CD8-positive, alpha-beta memory T cell (primary cell): ENCODE data around the gene ZCWPW1. TPM values are rescaled to one million over a fixed set of nuclear protein-coding genes. Genes with fewer than 3 reads are reported as not detected.

Experiments used
- CTCF ChIA-PET: fragments of 350-600 bp; sonication (Branson Sonifier 250); formaldehyde crosslinking; loops from one replicate; lab custom pipeline; 2021; ENCODE audit warnings: antibody characterized with exemption; lab: Charles Lee
- POLR2A ChIA-PET: fragments of 350-600 bp; sonication (Branson Sonifier 250); formaldehyde crosslinking; loops from one replicate; lab custom pipeline; 2021; ENCODE audit warnings: antibody characterized with exemption; lab: Charles Lee
- DNase-seq, 5 donors: peaks; one replicate each; pipeline versions ENCODE4 v3.0.0 to v3.0.0-alpha.2; 2020 to 2022; ENCODE audit warnings: mixed read lengths in 1 of 5
- H3K27ac ChIP-seq: one replicate; pipeline ENCODE4 v1.7.0; 2013; ENCODE audit warnings: low read depth, mild to moderate bottlenecking, low read length, moderate library complexity
- H3K27me3 ChIP-seq: 2 replicates; pipeline ENCODE4 v1.7.0; 2013; ENCODE audit warnings: low read length, mild to moderate bottlenecking; ENCODE audit not compliant: insufficient read depth, poor library complexity, severe bottlenecking
- H3K36me3 ChIP-seq: 2 replicates; pipeline ENCODE4 v1.7.0; 2013; ENCODE audit warnings: mild to moderate bottlenecking, low read length, moderate library complexity; ENCODE audit not compliant: insufficient read depth
- H3K4me1 ChIP-seq: 2 replicates; pipeline ENCODE4 v1.7.0; 2013; ENCODE audit warnings: mild to moderate bottlenecking, low read length, moderate library complexity; ENCODE audit not compliant: insufficient read depth
- H3K4me3 ChIP-seq: 2 replicates; pipeline ENCODE4 v1.7.0; 2013; ENCODE audit warnings: mild to moderate bottlenecking, low read length
- H3K9me3 ChIP-seq: 2 replicates; pipeline ENCODE4 v1.7.0; 2013; ENCODE audit warnings: mild to moderate bottlenecking, low read length
- H3K27ac Mint-ChIP-seq, 8 donors: one replicate each; pipeline ENCODE4 v1.8.0; 2020 to 2021; ENCODE audit warnings: mixed read lengths in 8 of 8, mild to moderate bottlenecking in 6 of 8, inconsistent platforms in 3 of 8, moderate library complexity in 3 of 8
- H3K27me3 Mint-ChIP-seq, 2 donors: one replicate each; pipeline ENCODE4 v1.8.0; 2020 to 2021; ENCODE audit warnings: mixed read lengths in 2 of 2, mild to moderate bottlenecking in 1 of 2, moderate library complexity in 1 of 2
- H3K36me3 Mint-ChIP-seq, 3 donors: one replicate each; pipeline ENCODE4 v1.8.0; 2020 to 2021; ENCODE audit warnings: mixed read lengths in 3 of 3, inconsistent platforms in 1 of 3, mild to moderate bottlenecking in 1 of 3
- H3K4me1 Mint-ChIP-seq, 3 donors: one replicate each; pipeline ENCODE4 v1.8.0; 2020 to 2021; ENCODE audit warnings: mixed read lengths in 3 of 3, inconsistent platforms in 1 of 3, mild to moderate bottlenecking in 1 of 3
- H3K4me3 Mint-ChIP-seq, 7 donors: one replicate each; pipeline ENCODE4 v1.8.0; 2020 to 2021; ENCODE audit warnings: mixed read lengths in 7 of 7, mild to moderate bottlenecking in 6 of 7, moderate library complexity in 4 of 7, inconsistent platforms in 2 of 7
- H3K9me3 Mint-ChIP-seq, 5 donors: one replicate each; pipeline ENCODE4 v1.8.0; 2020 to 2022; ENCODE audit warnings: mixed read lengths in 5 of 5, mild to moderate bottlenecking in 3 of 5, moderate library complexity in 2 of 5, inconsistent platforms in 1 of 5
- polyA plus RNA-seq: library from polyadenylated mRNA; unstranded; fragments of 300-500 nt; fragmentation: Illumina TruSeq; gene quantifications from one replicate; pipeline ENCODE4 v1.2.3, GENCODE V29; 2021
- total RNA-seq, 2 experiments: library from RNA; stranded (reverse); gene quantifications; one replicate each; pipeline ENCODE4 v1.2.3, GENCODE V29; 2021

The ZCWPW1 gene
- total and polyA plus RNA-seq, 3 experiments from 2014 or later: 4.3 to 6.5 (median 5.0) TPM

GRCh38 chr7:100407285-100408180 lies 21.0 kb downstream of the ZCWPW1 start:
- peak in 4 of 5 donors; percentile 6 to 62 (median 56) for DNase-seq
- H3K4me1 Mint-ChIP-seq: peaks cover 0 to 3% (median 2%) of the 10 kb centered on the region in 3 donors
- Histone ChIP-seq H3K4me3 (no peak overlapping the region), H3K36me3 (no peaks in the 10 kb centered on the region), H3K27ac (no peak overlapping the region), H3K27me3 (peaks cover 3% of the 10 kb centered on the region), H3K4me1 (peaks cover 5% of the 10 kb centered on the region), H3K9me3 (no peaks in the 10 kb centered on the region)
- no peak overlapping the region for H3K4me3 Mint-ChIP-seq
- ChIA-PET POLR2A (interaction anchor here (0.5 to 1.5 kb wide), 2 partner anchors 19 to 21 kb away, joined by 6 to 9 read pairs; partner anchors contain the start of gene ZCWPW1), CTCF (interaction anchor here (0.7 to 4.8 kb wide), 16 partner anchors 9 to 428 kb away, joined by 3 to 35 read pairs (median 4); partner anchors contain the start of genes GPC2, STAG3 and ZCWPW1)
- H3K27ac Mint-ChIP-seq: no peak overlapping the region
- H3K36me3 Mint-ChIP-seq: peaks cover 0 to 8% (median 2%) of the 10 kb centered on the region in 3 donors
- no peaks in the 10 kb centered on the region for H3K27me3 Mint-ChIP-seq
- H3K9me3 Mint-ChIP-seq: no peaks in the 10 kb centered on the region

GRCh38 chr7:100406767-100407166 lies 21.7 kb downstream of the ZCWPW1 start:
- peaks cover 5% of the 10 kb centered on the region for H3K4me1 ChIP-seq
- ChIA-PET CTCF (interaction anchor here (0.7 to 4.8 kb wide), 11 partner anchors 9 to 284 kb away, joined by 3 to 35 read pairs (median 4); partner anchors contain the start of genes GPC2, STAG3 and ZCWPW1), POLR2A (no interaction called here)
- no peaks in the 10 kb centered on the region for H3K27me3 Mint-ChIP-seq
- H3K27me3 ChIP-seq: peaks cover 3% of the 10 kb centered on the region
- no peaks in the 10 kb centered on the region for H3K9me3 ChIP-seq
- no peaks in the 10 kb centered on the region for H3K9me3 Mint-ChIP-seq
- no peaks in the 10 kb centered on the region for H3K36me3 ChIP-seq
- H3K36me3 Mint-ChIP-seq: peaks cover 0 to 10% (median 2%) of the 10 kb centered on the region in 3 donors
- no peak for DNase-seq
- H3K4me1 Mint-ChIP-seq: peaks cover 0 to 3% (median 2%) of the 10 kb centered on the region in 3 donors
- no peak overlapping the region for H3K4me3 Mint-ChIP-seq
- H3K27ac ChIP-seq: no peak overlapping the region
- H3K27ac Mint-ChIP-seq: peak overlapping the region in 1 of 8 donors; percentile 44
- H3K4me3 ChIP-seq: no peak overlapping the region

- POLR2A ChIA-PET: interaction anchor here (0.5 kb wide), 1 partner anchor 85 kb away, joined by 3 read pairs; no protein-coding TSS in a partner anchor
- no peaks in the 10 kb centered on the region for H3K9me3 ChIP-seq
- H3K27ac Mint-ChIP-seq: peak overlapping the region in 2 of 8 donors; percentile 17 to 51
- H3K27me3 Mint-ChIP-seq: no peaks in the 10 kb centered on the region
- H3K4me3 ChIP-seq: no peak overlapping the region
- H3K27me3 ChIP-seq: no peaks in the 10 kb centered on the region
- H3K27ac ChIP-seq: no peak overlapping the region
- no peaks in the 10 kb centered on the region for H3K36me3 ChIP-seq
- CTCF ChIA-PET: interaction anchor here (1.0 to 1.9 kb wide), 3 partner anchors 53 to 269 kb away, joined by 3 to 5 read pairs (median 3); no protein-coding TSS in a partner anchor
- H3K4me3 Mint-ChIP-seq: no peak overlapping the region
- H3K36me3 Mint-ChIP-seq: peaks cover 0 to 10% (median 2%) of the 10 kb centered on the region in 3 donors
- H3K4me1 ChIP-seq: peaks cover 9% of the 10 kb centered on the region
- H3K9me3 Mint-ChIP-seq: no peaks in the 10 kb centered on the region
- no peak for DNase-seq
- H3K4me1 Mint-ChIP-seq: peaks cover 7 to 15% (median 13%) of the 10 kb centered on the region in 3 donors
Observed at GRCh38 chr7:100402241-100402640, 26.3 kb downstream of the ZCWPW1 start.

DNA sequence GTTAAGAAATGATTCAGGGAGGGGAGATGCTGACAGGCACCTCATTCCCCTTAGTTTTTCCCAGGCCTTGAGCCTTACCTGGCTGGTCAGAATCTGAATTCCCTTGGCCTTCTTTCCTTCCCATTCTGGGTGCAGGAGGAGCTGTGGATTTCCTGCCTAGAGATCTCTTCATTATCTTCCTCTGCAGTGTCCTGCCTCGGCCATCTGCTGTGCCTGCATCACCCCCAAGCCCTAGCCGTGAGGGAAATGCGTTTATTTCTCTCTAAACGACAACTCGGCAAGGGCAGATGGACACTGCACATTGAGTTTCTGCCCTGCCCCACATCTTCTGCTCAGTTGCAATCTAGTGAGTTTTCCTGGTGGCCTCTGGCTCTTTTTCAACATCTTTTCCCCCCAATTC lies 26.7 kb downstream of the ZCWPW1 start:
- CTCF ChIA-PET: interaction anchor here (1.0 to 1.9 kb wide), 2 partner anchors 53 to 269 kb away, joined by 3 to 5 read pairs; no protein-coding TSS in a partner anchor
- H3K4me3 ChIP-seq: no peak overlapping the region
- H3K27ac ChIP-seq: no peak overlapping the region
- H3K4me1 ChIP-seq: peaks cover 11% of the 10 kb centered on the region
- H3K9me3 ChIP-seq: no peaks in the 10 kb centered on the region
- H3K4me1 Mint-ChIP-seq: peaks cover 12 to 20% (median 17%) of the 10 kb centered on the region in 3 donors
- DNase-seq: no peak
- peak overlapping the region in 1 of 8 donors; percentile 51 for H3K27ac Mint-ChIP-seq
- no peaks in the 10 kb centered on the region for H3K27me3 Mint-ChIP-seq
- peaks cover 0 to 10% (median 2%) of the 10 kb centered on the region in 3 donors for H3K36me3 Mint-ChIP-seq
- no peaks in the 10 kb centered on the region for H3K36me3 ChIP-seq
- H3K27me3 ChIP-seq: no peaks in the 10 kb centered on the region
- POLR2A ChIA-PET: interaction anchor here (0.5 kb wide), 1 partner anchor 85 kb away, joined by 3 read pairs; no protein-coding TSS in a partner anchor
- no peak overlapping the region for H3K4me3 Mint-ChIP-seq
- no peaks in the 10 kb centered on the region for H3K9me3 Mint-ChIP-seq

DNA sequence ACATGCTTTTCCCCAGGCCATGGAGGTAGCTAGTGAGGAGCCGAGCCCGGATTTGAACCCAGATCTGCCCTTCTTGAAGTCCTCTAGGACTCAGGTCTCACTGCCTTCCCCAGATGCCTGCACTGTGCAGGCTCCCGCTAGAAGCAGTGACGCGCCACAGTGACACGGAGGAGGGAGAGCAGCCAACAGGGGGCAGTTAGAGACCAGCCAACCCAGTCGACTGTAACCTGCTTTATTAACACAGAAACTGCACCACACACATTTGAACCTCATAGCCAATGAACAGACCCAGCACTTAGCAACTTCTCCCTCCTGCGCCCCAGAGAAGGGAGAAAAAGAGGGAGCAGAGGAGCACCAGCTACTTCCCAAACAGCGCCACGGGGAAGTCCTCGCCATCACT lies 27.8 kb downstream of the ZCWPW1 start:
- ChIA-PET POLR2A (no interaction called here), CTCF (no interaction called here)
- no peak for DNase-seq
- peak overlapping the region in 1 of 8 donors; percentile 79 for H3K27ac Mint-ChIP-seq
- peaks cover 0 to 8% (median 2%) of the 10 kb centered on the region in 3 donors for H3K36me3 Mint-ChIP-seq
- no peaks in the 10 kb centered on the region for H3K27me3 ChIP-seq
- H3K27ac ChIP-seq: no peak overlapping the region
- H3K4me1 Mint-ChIP-seq: peaks cover 17 to 26% (median 24%) of the 10 kb centered on the region in 3 donors
- H3K9me3 ChIP-seq: no peaks in the 10 kb centered on the region
- peaks cover 18% of the 10 kb centered on the region for H3K4me1 ChIP-seq
- H3K4me3 Mint-ChIP-seq: no peak overlapping the region
- no peak overlapping the region for H3K4me3 ChIP-seq
- no peaks in the 10 kb centered on the region for H3K36me3 ChIP-seq
- no peaks in the 10 kb centered on the region for H3K9me3 Mint-ChIP-seq
- H3K27me3 Mint-ChIP-seq: no peaks in the 10 kb centered on the region

- peak overlapping the region in 1 of 8 donors; percentile 3 for H3K27ac Mint-ChIP-seq
- Histone ChIP-seq H3K27me3 (no peaks in the 10 kb centered on the region), H3K36me3 (no peaks in the 10 kb centered on the region), H3K4me1 (peaks cover 18% of the 10 kb centered on the region), H3K9me3 (no peaks in the 10 kb centered on the region), H3K4me3 (no peak overlapping the region), H3K27ac (no peak overlapping the region)
- ChIA-PET CTCF (no interaction called here), POLR2A (no interaction called here)
- H3K9me3 Mint-ChIP-seq: no peaks in the 10 kb centered on the region
- H3K4me3 Mint-ChIP-seq: no peak overlapping the region
- peaks cover 0 to 8% (median 2%) of the 10 kb centered on the region in 3 donors for H3K36me3 Mint-ChIP-seq
- no peak for DNase-seq
- peaks cover 17 to 30% (median 28%) of the 10 kb centered on the region in 3 donors for H3K4me1 Mint-ChIP-seq
- no peaks in the 10 kb centered on the region for H3K27me3 Mint-ChIP-seq
Observed at GRCh38 chr7:100400041-100400440, 28.5 kb downstream of the ZCWPW1 start.

GRCh38 chr7:100398239-100398638 lies 30.3 kb downstream of the ZCWPW1 start:
- Mint-ChIP-seq H3K27ac (peak overlapping the region in 6 of 8 donors; percentile 26 to 90 (median 48)), H3K9me3 (no peaks in the 10 kb centered on the region), H3K36me3 (peaks cover 0 to 2% (median 0%) of the 10 kb centered on the region in 3 donors), H3K4me1 (peaks cover 17 to 30% (median 28%) of the 10 kb centered on the region in 3 donors), H3K4me3 (peak overlapping the region in 1 of 7 donors; percentile 27), H3K27me3 (peaks cover 0 to 1% of the 10 kb centered on the region in 2 donors)
- POLR2A ChIA-PET: interaction anchor here (0.7 kb wide), 1 partner anchor 316 kb away, joined by 5 read pairs; no protein-coding TSS in a partner anchor
- Histone ChIP-seq H3K27ac (no peak overlapping the region), H3K27me3 (no peaks in the 10 kb centered on the region), H3K9me3 (no peaks in the 10 kb centered on the region), H3K36me3 (no peaks in the 10 kb centered on the region), H3K4me1 (peaks cover 18% of the 10 kb centered on the region), H3K4me3 (no peak overlapping the region)
- DNase-seq: no peak
- CTCF ChIA-PET: interaction anchor here (1.2 kb wide), 1 partner anchor 9 kb away, joined by 4 read pairs; no protein-coding TSS in a partner anchor
